HL-60 (cell line): Measurements from ENCODE around the gene CYB5RL.

Source experiments
- CTCF ChIP-seq: IDR thresholded peaks from one replicate; pipeline ENCODE4 v1.5.1; 2011; ENCODE audit warnings: low read length, control low read depth, inconsistent platforms; ENCODE audit not compliant: insufficient read depth
- GABPA ChIP-seq: IDR thresholded peaks from 2 replicates; pipeline ENCODE4 v1.6.1; 2012; ENCODE audit warnings: low read depth
- POLR2AphosphoS5 ChIP-seq: IDR thresholded peaks from 2 replicates; pipeline ENCODE4 v1.6.1; 2012; ENCODE audit warnings: low read depth
- REST ChIP-seq: IDR thresholded peaks from 2 replicates; pipeline ENCODE4 v1.6.1; 2012; ENCODE audit warnings: low read depth; ENCODE audit not compliant: insufficient replicate concordance

GRCh38 chr1:54153535-54154439, 46.0 kb downstream of the CYB5RL start:
- TF ChIP-seq POLR2AphosphoS5 (no peak), CTCF (no peak), GABPA (no peak), REST (no peak)
